RWPE1 (cell line): ENCODE results near the gene WDR83.

Experiments used
- CTCF ChIA-PET: fragments of 350-600 bp; sonication (Branson Sonifier 250); formaldehyde crosslinking; extraction: SDS; loops from one replicate; lab custom pipeline; 2021; lab: Yijun Ruan, JAX
- POLR2A ChIA-PET: fragments of 400-600 bp; formaldehyde crosslinking; extraction: SDS; loops from one replicate; lab custom pipeline; 2020; ENCODE audit warnings: antibody characterized with exemption; ENCODE audit not compliant: low non-redundant PET; lab: Yijun Ruan, JAX
- DNase-seq: peaks from one replicate; pipeline ENCODE4 v3.0.0; 2012; ENCODE audit warnings: low spot score
- H3K27ac ChIP-seq: fragments of 450-650 bp; 2 replicates; pipeline ENCODE4 v1.5.1; 2017
- TF ChIP-seq, protein P1 (sequence below): fragments of 450-650 bp; conservative IDR thresholded peaks from 2 replicates; pipeline ENCODE4 v1.5.1; 2017; ENCODE audit warnings: low read depth, mild to moderate bottlenecking

The WDR83 gene

DNA sequence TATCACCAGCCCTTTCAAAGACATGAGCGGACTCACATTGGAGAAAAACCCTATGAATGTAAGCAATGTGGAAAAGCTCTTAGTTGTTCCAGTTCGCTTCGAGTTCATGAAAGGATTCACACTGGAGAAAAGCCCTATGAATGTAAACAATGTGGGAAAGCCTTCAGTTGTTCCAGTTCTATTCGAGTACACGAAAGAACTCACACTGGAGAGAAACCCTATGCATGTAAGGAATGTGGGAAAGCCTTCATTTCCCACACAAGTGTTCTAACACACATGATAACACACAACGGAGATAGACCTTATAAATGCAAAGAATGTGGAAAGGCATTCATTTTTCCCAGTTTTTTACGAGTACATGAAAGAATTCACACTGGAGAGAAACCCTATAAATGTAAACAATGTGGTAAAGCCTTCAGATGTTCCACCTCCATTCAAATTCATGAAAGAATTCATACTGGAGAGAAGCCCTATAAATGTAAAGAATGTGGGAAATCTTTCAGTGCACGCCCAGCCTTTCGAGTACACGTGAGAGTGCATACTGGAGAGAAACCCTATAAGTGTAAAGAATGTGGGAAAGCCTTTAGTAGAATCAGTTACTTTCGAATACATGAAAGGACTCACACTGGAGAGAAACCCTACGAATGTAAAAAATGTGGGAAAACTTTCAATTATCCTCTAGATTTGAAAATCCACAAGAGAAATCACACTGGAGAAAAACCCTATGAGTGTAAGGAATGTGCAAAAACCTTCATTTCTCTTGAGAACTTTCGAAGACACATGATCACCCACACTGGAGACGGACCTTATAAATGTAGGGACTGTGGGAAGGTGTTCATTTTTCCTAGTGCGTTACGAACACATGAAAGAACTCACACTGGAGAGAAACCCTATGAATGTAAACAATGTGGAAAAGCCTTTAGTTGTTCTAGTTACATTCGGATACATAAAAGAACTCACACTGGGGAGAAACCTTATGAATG lies 38.3 kb upstream of the WDR83 start:
- ChIA-PET CTCF (no interaction called here), POLR2A (no interaction called here)
- no peak for DNase-seq
- TF ChIP-seq, protein P1, sequence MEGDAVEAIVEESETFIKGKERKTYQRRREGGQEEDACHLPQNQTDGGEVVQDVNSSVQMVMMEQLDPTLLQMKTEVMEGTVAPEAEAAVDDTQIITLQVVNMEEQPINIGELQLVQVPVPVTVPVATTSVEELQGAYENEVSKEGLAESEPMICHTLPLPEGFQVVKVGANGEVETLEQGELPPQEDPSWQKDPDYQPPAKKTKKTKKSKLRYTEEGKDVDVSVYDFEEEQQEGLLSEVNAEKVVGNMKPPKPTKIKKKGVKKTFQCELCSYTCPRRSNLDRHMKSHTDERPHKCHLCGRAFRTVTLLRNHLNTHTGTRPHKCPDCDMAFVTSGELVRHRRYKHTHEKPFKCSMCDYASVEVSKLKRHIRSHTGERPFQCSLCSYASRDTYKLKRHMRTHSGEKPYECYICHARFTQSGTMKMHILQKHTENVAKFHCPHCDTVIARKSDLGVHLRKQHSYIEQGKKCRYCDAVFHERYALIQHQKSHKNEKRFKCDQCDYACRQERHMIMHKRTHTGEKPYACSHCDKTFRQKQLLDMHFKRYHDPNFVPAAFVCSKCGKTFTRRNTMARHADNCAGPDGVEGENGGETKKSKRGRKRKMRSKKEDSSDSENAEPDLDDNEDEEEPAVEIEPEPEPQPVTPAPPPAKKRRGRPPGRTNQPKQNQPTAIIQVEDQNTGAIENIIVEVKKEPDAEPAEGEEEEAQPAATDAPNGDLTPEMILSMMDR = no peak
- H3K27ac ChIP-seq = no peak overlapping the region

DNA sequence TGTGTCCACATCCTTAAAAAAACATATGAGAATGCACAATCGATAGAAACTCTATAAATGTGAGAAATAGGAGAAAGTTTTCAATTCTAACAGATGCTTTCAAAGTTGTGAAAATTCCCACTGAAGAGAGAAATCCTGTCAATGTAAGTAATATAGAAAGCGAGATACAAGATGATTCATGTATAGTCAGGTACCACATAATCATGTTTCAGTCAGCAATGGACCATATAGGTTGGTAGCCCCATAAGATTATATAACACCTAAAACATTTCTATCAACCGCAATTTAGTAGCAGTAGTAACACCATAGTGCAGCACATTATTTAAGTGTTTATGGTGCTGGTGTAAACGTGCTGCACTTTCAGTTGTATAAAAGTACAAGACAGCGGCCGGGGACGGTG lies 37.4 kb upstream of the WDR83 start:
- TF ChIP-seq, protein P1 = no peak
- no peak for DNase-seq
- H3K27ac ChIP-seq = no peak overlapping the region
- POLR2A ChIA-PET = no interaction called here
- CTCF ChIA-PET = no interaction called here

DNA sequence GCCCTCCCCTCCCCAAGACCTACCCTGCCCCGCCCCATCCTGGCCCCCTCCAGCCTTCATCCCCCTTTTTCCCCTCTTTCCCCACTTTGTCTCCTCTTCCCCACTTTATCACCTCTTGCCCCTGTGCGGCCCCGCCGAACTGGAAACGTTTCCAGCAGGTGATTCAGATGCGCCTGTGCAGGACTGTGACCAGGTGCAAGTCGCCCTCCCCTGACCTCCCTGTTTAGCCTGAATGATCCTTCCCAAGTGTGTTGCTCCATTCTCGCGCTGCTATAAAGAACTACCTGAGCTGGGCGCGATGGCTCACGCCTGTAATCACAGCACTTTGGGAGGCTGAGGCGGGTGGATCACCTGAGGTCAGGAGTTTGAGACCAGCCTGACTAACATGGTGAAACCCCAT lies 30.0 kb upstream of the WDR83 start:
- H3K27ac ChIP-seq = no peak overlapping the region
- DNase-seq = no peak
- CTCF ChIA-PET = no interaction called here
- TF ChIP-seq, protein P1 = no peak
- POLR2A ChIA-PET = no interaction called here

DNA sequence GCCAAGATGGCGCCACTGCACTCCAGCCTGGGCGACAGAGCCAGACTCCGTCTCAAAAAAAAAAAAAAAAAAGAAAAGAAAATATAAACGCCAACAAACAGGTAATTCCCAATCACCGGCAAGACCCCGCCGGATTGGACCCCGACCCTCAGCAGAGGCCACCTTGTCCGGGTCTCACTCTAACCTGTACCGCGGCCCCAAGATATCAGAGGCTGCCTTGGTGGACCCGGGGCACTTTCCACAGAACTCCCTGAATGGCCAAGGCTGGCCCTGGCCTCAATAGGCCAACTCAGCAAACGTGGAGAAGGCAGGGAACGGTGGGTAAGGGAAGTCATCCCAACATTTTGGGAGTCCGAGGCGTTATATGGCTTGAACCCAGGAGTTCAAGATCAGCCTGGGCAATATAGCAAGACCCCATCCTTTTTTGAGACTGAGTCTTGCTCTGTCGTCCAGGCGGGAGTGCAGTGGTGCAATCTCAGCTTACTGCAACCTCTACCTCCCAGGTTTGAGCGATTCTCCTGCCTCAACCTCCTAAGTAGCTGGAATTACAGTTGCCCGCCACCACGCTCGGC lies 27.9 kb upstream of the WDR83 start:
- ChIA-PET POLR2A (no interaction called here), CTCF (interaction anchor here (0.6 kb wide), 1 partner anchor 209 kb away, joined by 3 read pairs; no protein-coding TSS in a partner anchor)
- TF ChIP-seq, protein P1 = no peak
- H3K27ac ChIP-seq = no peak overlapping the region
- no peak for DNase-seq

DNA sequence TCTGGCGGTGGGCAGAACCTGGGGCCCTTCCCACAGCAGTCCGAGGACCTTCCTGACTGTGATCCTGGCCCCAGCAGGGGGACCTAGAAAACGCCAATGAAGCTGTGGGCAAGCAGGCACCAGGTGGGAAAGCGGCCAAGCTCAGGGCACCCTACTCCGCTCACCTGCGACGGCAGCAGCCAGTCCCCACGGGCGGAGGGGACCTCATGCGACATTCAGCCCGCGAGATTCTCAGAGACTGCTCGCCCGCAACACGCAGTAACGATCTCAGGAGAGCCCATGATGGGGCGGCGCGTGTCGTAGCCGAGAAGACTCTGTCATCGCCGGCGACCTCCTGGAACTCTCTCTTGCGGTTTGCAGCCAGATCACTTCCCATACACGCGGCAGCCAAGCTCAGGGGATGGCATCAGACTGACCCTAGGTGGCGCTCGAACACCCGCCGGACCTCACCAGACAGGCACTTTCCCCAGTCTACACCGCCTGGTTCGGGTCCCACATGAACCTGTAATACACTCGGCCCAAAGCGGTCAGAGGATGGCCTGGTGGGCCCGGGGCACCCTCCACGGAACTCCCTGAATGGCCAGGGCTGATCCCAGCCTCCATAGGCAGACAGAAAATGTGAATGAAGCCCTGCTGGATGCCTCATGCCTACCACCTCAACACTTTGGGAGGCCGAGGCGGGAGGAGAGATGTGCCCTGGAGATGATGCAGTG lies 26.6 kb upstream of the WDR83 start:
- ChIA-PET CTCF (interaction anchor here (0.5 to 1.0 kb wide), 8 partner anchors 9 to 978 kb away, joined by 3 to 6 read pairs (median 4); partner anchors contain the start of gene MAN2B1), POLR2A (no interaction called here)
- TF ChIP-seq, protein P1 = peak; percentile 72
- DNase-seq = peak; percentile 67
- H3K27ac ChIP-seq = no peak overlapping the region

DNA sequence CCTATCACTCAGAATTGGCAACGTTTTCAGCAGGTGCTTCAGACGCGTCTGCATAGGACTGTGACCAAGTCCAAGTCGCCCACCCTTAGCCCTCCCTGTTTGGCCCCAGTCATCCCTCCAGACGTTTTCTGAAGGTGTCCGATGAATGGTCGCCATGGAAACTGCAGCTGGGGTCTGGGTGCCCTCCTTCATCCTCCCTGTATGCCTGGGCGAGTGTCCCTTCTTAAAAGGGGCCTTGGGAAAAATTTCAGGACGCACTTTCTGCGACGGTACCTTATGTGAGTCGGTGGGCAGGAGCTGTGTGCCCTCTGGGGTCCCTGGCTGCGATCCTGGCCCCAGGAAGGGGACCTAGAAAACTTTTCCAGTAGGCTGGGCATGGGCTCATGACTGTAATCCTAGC lies 25.2 kb upstream of the WDR83 start:
- DNase-seq = no peak
- CTCF ChIA-PET = no interaction called here
- no peak overlapping the region for H3K27ac ChIP-seq
- POLR2A ChIA-PET = no interaction called here
- TF ChIP-seq, protein P1 = no peak
